Esophagus squamous epithelium (tissue), 5 donors: ENCODE data around the gene ADRA2A. TPM values are rescaled to one million over a fixed set of nuclear protein-coding genes. Genes with fewer than 3 reads are reported as not detected.
A peak's percentile ranks its signal among the peaks of the same experiment; 100 is the strongest.

Experiments used
- DNase-seq: peaks from one replicate; lab custom pipeline; 2025; lab: John Stamatoyannopoulos, UW
- H3K27ac ChIP-seq, 4 donors: fragments of 200-600 bp; sonication (generic); one replicate each; pipeline ENCODE4 v1.5.1; 2016 to 2019; ENCODE audit warnings: mild to moderate bottlenecking in 1 of 4
- H3K27me3 ChIP-seq, 4 donors: fragments of 200-600 bp; sonication (generic); 1 replicate in 3 of 4; 2 replicates in 1 of 4; pipeline versions ENCODE4 v1.5.1 to v1.6.0; 2017 to 2021; ENCODE audit warnings: antibody characterized with exemption in 1 of 4
- H3K36me3 ChIP-seq, 3 donors: fragments of 200-600 bp; sonication (generic); one replicate each; pipeline ENCODE4 v1.5.1; 2016 to 2019
- H3K4me1 ChIP-seq, 3 donors: fragments of 200-600 bp; sonication (generic); one replicate each; pipeline ENCODE4 v1.5.1; 2017 to 2019
- H3K4me3 ChIP-seq, 4 donors: fragments of 200-600 bp; sonication (generic); 1 replicate in 3 of 4; 2 replicates in 1 of 4; pipeline ENCODE4 v1.5.1; 2016 to 2019; ENCODE audit warnings: mild to moderate bottlenecking in 2 of 4, moderate library complexity in 1 of 4
- H3K9me3 ChIP-seq, 3 donors: fragments of 200-600 bp; sonication (generic); one replicate each; pipeline ENCODE4 v1.5.1; 2016 to 2019
- POLR2A ChIP-seq, 4 donors: fragments of 450-650 bp; IDR thresholded peaks; one replicate each; pipeline ENCODE4 v1.6.1; 2017; ENCODE audit warnings: antibody characterized with exemption in 4 of 4, mild to moderate bottlenecking in 4 of 4, moderate library complexity in 3 of 4
- WGBS, 2 donors: methylation state at CpG; one replicate each; pipeline ENCODE4 v1.1.5; 2018; 5-methylcytosine and 5-hydroxymethylcytosine counted together
- intact Hi-C: fragments of 100-400 bp; cut with DNase I; formaldehyde crosslinking; loops from one replicate; pipeline ENCODE4 v1.15.0; 2022
- total RNA-seq, 4 donors: library from RNA; depleted of rRNA; stranded (reverse); fragments of >200 nt; gene quantifications; one replicate each; pipeline ENCODE4 v1.1.0, GENCODE V29; 2016
- TF ChIP-seq, protein P1 (sequence below), 6 experiments: fragments of 450-650 bp in 4 of 6; fragments of 200-600 bp in 2 of 6; sonication (generic) in 2 of 6; IDR thresholded peaks; one replicate each; pipeline ENCODE4 v1.5.1; 2016 to 2019; ENCODE audit warnings: antibody characterized with exemption in 6 of 6, mild to moderate bottlenecking in 4 of 6, moderate library complexity in 4 of 6
- donor health status: DM: yes; HTN: yes; CAD: no.

ADRA2A gene
- 1 to 10 TPM in 1 of 4 donors, under 1 TPM in 2, not detected in 1; 0.38 to 1.1 (median 0.40) TPM for total RNA-seq

DNA sequence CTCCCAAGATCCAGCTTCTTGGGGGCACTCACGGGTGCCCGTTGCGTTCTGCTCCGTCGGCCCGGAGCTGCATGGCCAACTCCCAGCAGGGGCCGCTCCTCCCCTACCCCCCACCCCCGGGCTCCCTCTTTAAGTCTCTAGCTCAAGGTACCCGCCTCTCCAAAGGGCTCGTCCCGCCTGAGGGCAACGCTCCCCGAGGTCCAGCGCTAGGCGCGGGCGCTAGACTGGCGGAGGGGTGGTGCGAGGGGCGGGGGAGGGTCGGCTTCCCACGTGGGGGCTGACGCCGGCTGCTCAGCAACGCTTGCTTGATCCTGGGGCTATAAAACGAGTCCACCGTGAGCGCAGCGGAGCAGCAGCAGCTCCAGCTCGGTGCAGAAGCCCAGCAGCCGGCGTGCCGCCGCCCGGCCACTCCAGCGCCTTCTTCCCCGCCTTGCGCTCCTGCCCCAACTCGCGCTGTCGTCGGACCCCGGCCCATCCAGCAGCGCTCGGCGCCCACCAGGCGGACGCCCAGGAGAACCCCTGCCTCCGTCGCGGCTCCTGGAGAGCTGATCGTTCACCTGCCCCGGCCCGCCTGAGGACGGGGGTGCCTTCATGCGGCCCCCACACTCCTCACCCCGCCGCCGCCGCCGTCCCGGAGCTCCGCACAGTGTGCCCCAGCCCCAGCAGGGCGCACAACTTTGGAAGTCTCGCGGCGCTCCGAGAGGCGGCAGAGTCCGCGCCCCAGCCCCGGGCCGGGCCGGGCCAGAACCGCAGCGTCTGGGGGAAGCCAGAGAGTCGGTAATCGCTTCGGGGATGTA, at the start of gene ADRA2A:
ADRA2A (plus strand) TSS at position 348 of the 797 bp plus-strand sequence. CDS start 968 bp downstream, outside the sequence.
- 0 to 13% methylated on average over 3 to 14 of the region's 79 CpGs for WGBS, 2 donors
- no peak for DNase-seq
- Histone ChIP-seq H3K4me1 (peaks cover 17 to 31% (median 24%) of the 10 kb centered on the region in 3 donors), H3K36me3 (no peaks in the 10 kb centered on the region), H3K4me3 (peak within 1 kb of the TSS; percentile 21 to 64 (median 47)), H3K27me3 (peaks cover 0 to 92% (median 7%) of the 10 kb centered on the region in 4 donors), H3K9me3 (no peaks in the 10 kb centered on the region), H3K27ac (peak within 1 kb of the TSS; percentile 1 to 66 (median 34))
- intact Hi-C loops: no loop called here
- peak in 1 of 4 donors; percentile 23 for TF ChIP-seq POLR2A (IDR thresholded peaks at IDR 0.05)
- TF ChIP-seq, protein P1, sequence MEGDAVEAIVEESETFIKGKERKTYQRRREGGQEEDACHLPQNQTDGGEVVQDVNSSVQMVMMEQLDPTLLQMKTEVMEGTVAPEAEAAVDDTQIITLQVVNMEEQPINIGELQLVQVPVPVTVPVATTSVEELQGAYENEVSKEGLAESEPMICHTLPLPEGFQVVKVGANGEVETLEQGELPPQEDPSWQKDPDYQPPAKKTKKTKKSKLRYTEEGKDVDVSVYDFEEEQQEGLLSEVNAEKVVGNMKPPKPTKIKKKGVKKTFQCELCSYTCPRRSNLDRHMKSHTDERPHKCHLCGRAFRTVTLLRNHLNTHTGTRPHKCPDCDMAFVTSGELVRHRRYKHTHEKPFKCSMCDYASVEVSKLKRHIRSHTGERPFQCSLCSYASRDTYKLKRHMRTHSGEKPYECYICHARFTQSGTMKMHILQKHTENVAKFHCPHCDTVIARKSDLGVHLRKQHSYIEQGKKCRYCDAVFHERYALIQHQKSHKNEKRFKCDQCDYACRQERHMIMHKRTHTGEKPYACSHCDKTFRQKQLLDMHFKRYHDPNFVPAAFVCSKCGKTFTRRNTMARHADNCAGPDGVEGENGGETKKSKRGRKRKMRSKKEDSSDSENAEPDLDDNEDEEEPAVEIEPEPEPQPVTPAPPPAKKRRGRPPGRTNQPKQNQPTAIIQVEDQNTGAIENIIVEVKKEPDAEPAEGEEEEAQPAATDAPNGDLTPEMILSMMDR (IDR thresholded peaks at IDR 0.05): no peak

DNA sequence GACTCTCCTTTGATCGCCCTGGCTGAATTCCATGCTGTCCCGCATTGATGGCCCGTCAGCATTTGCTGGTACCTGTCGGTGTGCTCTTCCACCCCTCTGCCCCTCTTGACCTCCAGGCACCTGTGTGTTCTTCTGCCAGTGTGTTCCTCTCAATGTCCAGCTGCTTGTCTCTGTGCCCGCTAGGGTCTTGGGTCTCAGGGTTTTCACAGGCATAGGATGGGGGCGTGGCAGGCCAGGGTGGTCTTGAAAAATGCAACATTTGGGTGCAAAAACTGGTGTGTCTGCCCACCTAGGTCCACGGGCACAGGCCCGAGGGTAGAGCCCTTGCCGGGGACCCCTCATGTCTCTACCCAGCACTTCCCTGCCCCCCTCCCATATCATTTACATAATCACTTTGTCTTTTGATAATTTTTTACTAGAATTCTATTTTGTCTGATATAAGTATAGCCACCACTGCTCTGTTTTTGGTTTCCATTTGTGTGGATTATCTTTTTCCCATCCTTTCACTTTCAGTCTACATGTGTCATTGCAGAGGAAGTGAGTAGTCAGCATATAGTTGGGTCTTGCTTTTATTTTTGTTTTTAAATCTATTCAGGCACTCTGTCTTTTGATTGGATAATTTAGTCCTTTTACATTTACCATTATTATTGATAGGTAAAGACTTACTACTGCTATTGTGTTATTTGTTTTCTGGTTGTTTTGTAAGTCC, 46.6 kb upstream of the ADRA2A start:
- Histone ChIP-seq H3K4me3 (no peak overlapping the region), H3K27me3 (no peaks in the 10 kb centered on the region), H3K27ac (no peak overlapping the region), H3K9me3 (peaks cover 0 to 26% (median 5%) of the 10 kb centered on the region in 3 donors), H3K4me1 (no peaks in the 10 kb centered on the region), H3K36me3 (peaks cover 0 to 5% (median 0%) of the 10 kb centered on the region in 3 donors)
- intact Hi-C loops: no loop called here
- no peak for DNase-seq
- 90 to 93% methylated on average over 3 to 8 of the region's 9 CpGs for WGBS, 2 donors
- TF ChIP-seq, protein P1 (IDR thresholded peaks at IDR 0.05): no peak
- TF ChIP-seq POLR2A (IDR thresholded peaks at IDR 0.05): no peak

DNA sequence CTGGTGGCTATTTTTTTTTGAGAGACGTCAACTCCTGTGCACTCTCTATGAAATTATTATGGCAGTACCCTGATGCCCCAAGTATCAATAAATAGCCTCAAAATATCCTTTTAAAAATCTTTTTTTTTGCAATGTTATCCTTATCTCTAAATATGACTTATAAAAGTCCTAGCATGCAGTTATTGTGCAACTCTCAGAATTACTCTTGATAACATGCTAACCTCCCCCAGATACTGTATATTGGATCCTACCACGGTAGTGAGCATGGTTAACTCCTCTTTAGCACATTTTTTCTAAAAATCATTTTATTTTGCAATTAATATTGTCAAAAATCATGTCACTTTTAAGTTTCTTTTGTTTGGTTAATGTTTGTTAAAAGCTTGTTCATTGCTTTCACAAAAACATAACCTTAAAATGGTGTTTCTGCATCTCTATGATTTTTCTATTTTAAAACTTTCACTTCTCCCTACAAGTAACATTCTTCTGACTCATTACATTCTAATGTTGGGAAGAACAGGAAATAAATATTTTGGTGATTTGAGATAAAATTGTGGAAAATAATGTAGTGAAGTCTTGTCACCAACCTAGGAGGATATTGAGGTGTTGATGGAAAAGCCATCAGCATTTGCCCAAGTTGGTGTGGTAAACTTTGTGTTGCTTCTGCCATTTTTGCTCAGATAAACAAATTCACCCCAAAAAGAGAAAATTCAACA, 42.1 kb upstream of the ADRA2A start:
- TF ChIP-seq, protein P1 (IDR thresholded peaks at IDR 0.05): no peak
- no peak for TF ChIP-seq POLR2A (IDR thresholded peaks at IDR 0.05)
- 85 to 90% methylated on average over 2 of the region's 2 CpGs for WGBS, 2 donors

DNA sequence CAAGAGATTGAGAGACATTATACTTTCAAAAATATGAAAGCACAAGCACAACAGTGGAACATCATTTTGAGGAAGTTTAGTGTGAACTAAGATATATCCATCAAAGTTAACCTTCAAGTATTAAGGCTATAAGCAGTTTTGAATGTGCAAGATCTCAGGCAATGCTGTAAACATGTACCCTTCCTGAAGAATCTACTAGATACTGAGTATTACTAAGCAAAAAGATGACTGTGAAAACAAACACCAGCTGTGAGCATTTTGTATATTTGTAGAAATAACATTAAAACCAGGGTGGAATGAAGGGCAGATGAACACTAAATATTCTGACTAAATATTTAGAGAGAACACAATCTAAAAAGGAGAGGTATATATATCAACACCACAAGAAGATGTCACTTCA, 41.3 kb upstream of the ADRA2A start:
- TF ChIP-seq POLR2A (IDR thresholded peaks at IDR 0.05): no peak
- TF ChIP-seq, protein P1 (IDR thresholded peaks at IDR 0.05): no peak
- no peak overlapping the region for H3K27ac ChIP-seq

More for the DNA sequence above, 42.1 kb upstream of the ADRA2A start:
- peaks cover 0 to 5% (median 0%) of the 10 kb centered on the region in 3 donors for H3K36me3 ChIP-seq
- H3K27ac ChIP-seq: no peak overlapping the region
- intact Hi-C loops: no loop called here
- no peaks in the 10 kb centered on the region for H3K27me3 ChIP-seq
- H3K4me3 ChIP-seq: no peak overlapping the region
- peaks cover 0 to 29% (median 11%) of the 10 kb centered on the region in 3 donors for H3K9me3 ChIP-seq
- H3K4me1 ChIP-seq: no peaks in the 10 kb centered on the region
- no peak for DNase-seq

More for the DNA sequence above, 41.3 kb upstream of the ADRA2A start:
- Histone ChIP-seq H3K27me3 (no peaks in the 10 kb centered on the region), H3K36me3 (peaks cover 0 to 5% (median 0%) of the 10 kb centered on the region in 3 donors), H3K4me1 (no peaks in the 10 kb centered on the region), H3K9me3 (peaks cover 0 to 36% (median 16%) of the 10 kb centered on the region in 3 donors), H3K4me3 (no peak overlapping the region)
- DNase-seq: no peak
- intact Hi-C loops: no loop called here
